Heart left ventricle (tissue), 16 donors: ENCODE data around the gene MOAP1. TPM values are rescaled to one million over a fixed set of nuclear protein-coding genes. Genes with fewer than 3 reads are reported as not detected.
"Not testable (repeated sequence)": the region's sequence is repeated elsewhere in the genome, so short reads cannot be mapped to it uniquely, and the experiment has no call there.

Experiments
- ATAC-seq, 4 donors: fragments of 200-7000 bp; cut with Tn5 transposase; one replicate each; pipeline ENCODE4 v1.9.1; 2020 to 2022; ENCODE audit warnings: moderate library complexity in 4 of 4, mild to moderate bottlenecking in 3 of 4, moderate number of reproducible peaks in 1 of 4
- DNase-seq, 5 donors: peaks; one replicate each; pipeline ENCODE4 v3.0.0-alpha.2; 2020
- H3K27ac ChIP-seq, 12 donors: fragments of 200-600 bp; sonication (generic) in 4 of 12; one replicate each; pipeline versions ENCODE4 v1.5.0 to v1.8.0; 2016 to 2022; ENCODE audit warnings: mild to moderate bottlenecking in 2 of 12
- H3K27me3 ChIP-seq, 9 donors: fragments of 200-600 bp; sonication (generic) in 2 of 9; one replicate each; pipeline versions ENCODE4 v1.5.1 to v1.8.0; 2016 to 2022; ENCODE audit warnings: mild to moderate bottlenecking in 3 of 9
- H3K36me3 ChIP-seq, 9 donors: fragments of 200-600 bp; sonication (generic) in 2 of 9; one replicate each; pipeline versions ENCODE4 v1.5.0 to v1.8.0; 2018 to 2022; ENCODE audit warnings: mild to moderate bottlenecking in 2 of 9
- H3K4me1 ChIP-seq, 12 donors: fragments of 200-600 bp; sonication (generic) in 4 of 12; one replicate each; pipeline versions ENCODE4 v1.5.0 to v1.8.0; 2016 to 2022; ENCODE audit warnings: mild to moderate bottlenecking in 3 of 12
- H3K4me3 ChIP-seq, 12 donors: fragments of 200-600 bp; sonication (generic) in 4 of 12; one replicate each; pipeline versions ENCODE4 v1.5.0 to v1.8.0; 2017 to 2022; ENCODE audit warnings: mild to moderate bottlenecking in 9 of 12, moderate library complexity in 4 of 12
- H3K9me3 ChIP-seq, 12 donors: fragments of 200-600 bp; sonication (generic) in 4 of 12; one replicate each; pipeline versions ENCODE4 v1.5.0 to v1.8.0; 2016 to 2022; ENCODE audit warnings: mild to moderate bottlenecking in 1 of 12
- POLR2A ChIP-seq, 2 donors: fragments of 450-650 bp; IDR thresholded peaks; one replicate each; pipeline ENCODE4 v1.6.1; 2017; ENCODE audit warnings: antibody characterized with exemption in 2 of 2, mild to moderate bottlenecking in 2 of 2, moderate library complexity in 2 of 2
- WGBS, 4 donors: extraction: QIAGEN DNeasy Blood & Tissue Kit in 2 of 4; methylation state at CpG; one replicate each; pipeline versions ENCODE4 v1.1.5 to v1.1.7; 2013 to 2018; 5-methylcytosine and 5-hydroxymethylcytosine counted together
- intact Hi-C, 10 donors: fragments of 100-400 bp; cut with DNase I; formaldehyde crosslinking; loops; one replicate each; pipeline versions ENCODE4 v1.11.1 to v1.14.2; 2022
- polyA plus RNA-seq, 2 donors: library from polyadenylated mRNA; stranded (reverse); fragments of 200-250 nt; gene quantifications; one replicate each; pipeline ENCODE4 v1.2.3, GENCODE V29; 2013
- total RNA-seq, 9 donors: library from RNA; depleted of rRNA in 2 of 9; stranded (reverse); fragments of >200 nt in 2 of 9; fragmentation: NEBNext Ultra II Directional in 3 of 9; extraction: Animal tissue kit (Norgen Biotek cat#: 25700) in 3 of 9; gene quantifications; one replicate each; pipeline versions ENCODE4 v1.1.0 to v1.2.4, GENCODE V29; 2016 to 2023
- TF ChIP-seq, protein P1 (sequence below), 12 donors: fragments of 200-600 bp; sonication (generic) in 4 of 12; IDR thresholded peaks; one replicate each; pipeline versions ENCODE4 v1.5.0 to v1.8.0; 2018 to 2022; ENCODE audit warnings: antibody characterized with exemption in 12 of 12, mild to moderate bottlenecking in 5 of 12
- donor health status: ischemic (EF 13 %, LVEDD 7.1; RV severe dilation, severe dysfunction).
- donor health status: healthy with polysubstance abuse.
- donor health status: DM: no; HTN: yes; CAD: no.
- donor health status: DM: no; HTN: no; CAD: no.
- donor health status: ischemic (EF 25% LVEDD 6.9; RV normal size, moderate dysfunction).
- donor health status: ischemic (EF 25% LVEDD 5.7; RV mildly dilated, moderate dysfunction).
- donor health status: healthy.
- donor health status: DM: yes; HTN: yes; CAD: no.
- donor health status: ischemic (EF 35%, LVEDD 5.7; RV mildly dilated, moderate dysfunction).
- donor health status: nonischemic (EF 11% LVEDD 7.7; RV severe dilation, severe dysfunction).
- donor health status: DM: yes; HTN: yes; CAD: no.
- donor health status: PGD.
- donor health status: ischemic (EF 29% LVEDD 5.4; RV normal size, mild dysfunction).
- donor health status: nonischemic (EF 23%, LVEDD 6.1; RV moderate dilation, normal function).

MOAP1 gene
- total and polyA plus RNA-seq, 11 donors, result 26.6 to 87.0 (median 54.9) TPM

DNA sequence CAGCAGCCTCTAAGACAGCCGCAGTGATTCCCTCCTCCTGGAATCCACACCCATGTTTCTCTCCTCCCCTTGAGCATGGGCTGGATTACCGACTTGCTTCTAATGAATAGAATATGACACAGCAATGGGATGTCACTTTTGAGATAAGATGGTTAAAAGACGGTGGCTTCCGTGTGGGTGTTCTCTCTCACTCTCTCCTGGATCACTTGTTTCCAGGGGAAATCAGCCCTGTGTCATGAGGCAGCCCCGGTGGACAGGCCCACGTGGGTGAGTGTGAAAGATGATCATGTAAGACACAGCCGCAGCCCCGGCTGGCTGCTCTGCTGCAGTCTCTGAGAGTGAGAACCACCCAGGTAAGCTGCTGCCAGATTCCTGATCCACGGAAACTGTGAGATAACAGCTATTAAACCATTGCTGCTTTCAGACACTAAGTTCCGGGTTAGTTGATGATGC, 10.7 kb downstream of the MOAP1 start:
- ATAC-seq, result no peak
- DNase-seq, result no peak
- no peak overlapping the region for H3K27ac ChIP-seq
- peaks cover 0 to 11% (median 0%) of the 10 kb centered on the region in 9 donors for H3K27me3 ChIP-seq
- peaks cover 0 to 2% (median 0%) of the 10 kb centered on the region in 12 donors for H3K4me1 ChIP-seq
- H3K4me3 ChIP-seq, result no peak overlapping the region
- H3K36me3 ChIP-seq, result no peaks in the 10 kb centered on the region
- H3K9me3 ChIP-seq, result no peaks in the 10 kb centered on the region
- intact Hi-C loops, result no loop called here
- TF ChIP-seq POLR2A (IDR thresholded peaks at IDR 0.05), result no peak
- TF ChIP-seq, protein P1, sequence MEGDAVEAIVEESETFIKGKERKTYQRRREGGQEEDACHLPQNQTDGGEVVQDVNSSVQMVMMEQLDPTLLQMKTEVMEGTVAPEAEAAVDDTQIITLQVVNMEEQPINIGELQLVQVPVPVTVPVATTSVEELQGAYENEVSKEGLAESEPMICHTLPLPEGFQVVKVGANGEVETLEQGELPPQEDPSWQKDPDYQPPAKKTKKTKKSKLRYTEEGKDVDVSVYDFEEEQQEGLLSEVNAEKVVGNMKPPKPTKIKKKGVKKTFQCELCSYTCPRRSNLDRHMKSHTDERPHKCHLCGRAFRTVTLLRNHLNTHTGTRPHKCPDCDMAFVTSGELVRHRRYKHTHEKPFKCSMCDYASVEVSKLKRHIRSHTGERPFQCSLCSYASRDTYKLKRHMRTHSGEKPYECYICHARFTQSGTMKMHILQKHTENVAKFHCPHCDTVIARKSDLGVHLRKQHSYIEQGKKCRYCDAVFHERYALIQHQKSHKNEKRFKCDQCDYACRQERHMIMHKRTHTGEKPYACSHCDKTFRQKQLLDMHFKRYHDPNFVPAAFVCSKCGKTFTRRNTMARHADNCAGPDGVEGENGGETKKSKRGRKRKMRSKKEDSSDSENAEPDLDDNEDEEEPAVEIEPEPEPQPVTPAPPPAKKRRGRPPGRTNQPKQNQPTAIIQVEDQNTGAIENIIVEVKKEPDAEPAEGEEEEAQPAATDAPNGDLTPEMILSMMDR (IDR thresholded peaks at IDR 0.05), result no peak
- 36 to 43% (median 42%) methylated on average over 10 of the region's 10 CpGs for WGBS, 4 donors

DNA sequence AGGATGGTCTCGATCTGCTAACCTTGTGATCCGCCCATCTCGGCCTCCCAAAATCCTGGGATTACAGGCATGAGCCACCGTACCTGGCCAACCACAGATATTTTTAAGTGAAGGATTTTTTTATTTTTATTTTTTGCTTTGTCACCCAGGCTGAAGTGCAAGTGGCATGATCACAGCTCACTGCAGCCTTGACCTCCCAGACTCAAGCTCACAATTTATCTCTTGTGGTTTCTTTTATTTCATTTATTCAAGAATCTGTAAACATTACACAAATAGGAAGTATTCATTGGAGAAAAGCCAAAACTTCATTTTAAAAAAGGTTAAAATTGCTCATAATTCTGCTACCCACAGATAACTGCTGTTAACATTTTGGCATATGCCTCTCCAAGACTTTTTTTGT, 13.3 kb downstream of the MOAP1 start:
- Histone ChIP-seq H3K4me3 (no peak overlapping the region), H3K27me3 (peaks cover 0 to 11% (median 0%) of the 10 kb centered on the region in 9 donors), H3K9me3 (no peaks in the 10 kb centered on the region), H3K4me1 (no peaks in the 10 kb centered on the region), H3K27ac (no peak overlapping the region), H3K36me3 (no peaks in the 10 kb centered on the region)
- no peak for TF ChIP-seq POLR2A (IDR thresholded peaks at IDR 0.05)
- TF ChIP-seq, protein P1 (IDR thresholded peaks at IDR 0.05), result no peak
- WGBS, 4 donors, result 87 to 94% (median 90%) methylated on average over 4 of the region's 4 CpGs
- DNase-seq, result no peak
- intact Hi-C loops, result no loop called here
- no peak for ATAC-seq

DNA sequence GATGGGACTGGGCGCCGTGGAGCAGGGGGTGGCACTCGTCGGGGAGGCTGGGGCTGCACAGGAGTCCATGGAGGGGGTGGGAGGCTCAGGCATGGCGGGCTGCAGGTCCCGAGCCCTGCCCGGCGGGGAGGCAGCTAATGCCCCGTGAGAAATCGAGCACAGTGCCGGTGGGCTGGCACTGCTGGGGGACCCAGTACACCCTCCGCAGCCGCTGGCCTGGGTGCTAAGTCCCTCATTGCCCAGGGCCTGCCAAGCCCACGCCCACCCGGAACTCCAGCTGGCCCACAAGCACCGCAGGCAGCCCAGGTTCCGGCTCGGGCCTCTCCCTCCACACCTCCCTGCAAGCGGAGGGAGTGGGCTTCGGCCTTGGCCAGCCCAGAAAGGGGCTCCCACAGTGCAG, 14.6 kb downstream of the MOAP1 start:
- H3K36me3 ChIP-seq, ATAC-seq, H3K4me3 ChIP-seq, H3K9me3 ChIP-seq, H3K27ac ChIP-seq, DNase-seq, intact Hi-C loops, H3K4me1 ChIP-seq: not testable (repeated sequence)
- WGBS, 4 donors, result 96 to 97% (median 96%) methylated on average over 16 to 20 of the region's 20 CpGs
- H3K27me3 ChIP-seq, result peaks cover 0 to 11% (median 0%) of the 10 kb centered on the region in 9 donors

DNA sequence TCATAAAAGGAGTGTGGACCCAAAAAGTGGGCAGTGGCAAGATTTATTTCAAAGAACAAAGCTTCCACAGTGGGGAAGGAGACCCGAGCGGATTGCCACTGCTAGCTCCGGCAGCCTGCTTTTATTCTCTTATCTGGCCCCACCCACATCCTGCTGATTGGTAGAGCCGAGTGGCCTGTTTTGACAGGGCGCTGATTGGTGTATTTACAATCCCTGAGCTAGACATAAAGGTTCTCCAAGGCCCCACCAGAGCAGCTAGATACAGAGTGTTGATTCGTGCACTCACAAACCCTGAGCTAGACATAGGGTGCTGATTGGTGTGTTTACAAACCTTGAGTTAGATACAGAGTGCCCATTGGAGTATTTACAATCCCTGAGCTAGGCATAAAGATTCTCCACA, 15.1 kb downstream of the MOAP1 start:
- H3K36me3 ChIP-seq, DNase-seq, H3K4me3 ChIP-seq, H3K9me3 ChIP-seq, H3K4me1 ChIP-seq, intact Hi-C loops, ATAC-seq, H3K27ac ChIP-seq: not testable (repeated sequence)
- H3K27me3 ChIP-seq, result peaks cover 0 to 11% (median 0%) of the 10 kb centered on the region in 9 donors
- 70 to 77% (median 73%) methylated on average over 6 of the region's 6 CpGs for WGBS, 4 donors

DNA sequence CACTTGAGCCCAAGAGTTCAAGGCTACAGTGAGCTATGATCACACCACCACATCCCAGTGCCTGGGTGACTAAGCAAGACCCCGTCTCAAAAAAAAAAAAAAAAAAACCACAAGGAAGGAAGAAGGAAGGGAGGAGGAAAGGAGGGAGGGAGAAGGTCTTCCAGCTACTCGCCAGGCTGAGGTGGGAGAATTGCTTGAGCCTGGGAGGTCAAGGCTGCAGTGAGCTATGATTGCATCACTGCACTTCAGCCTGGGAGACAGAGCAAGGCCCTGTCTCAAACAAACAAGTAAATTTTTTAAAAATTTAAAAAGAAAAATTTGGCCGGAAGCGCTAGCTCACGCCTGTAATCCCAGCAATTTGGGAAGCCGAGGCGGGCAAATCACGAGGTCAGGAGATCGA, 16.1 kb downstream of the MOAP1 start:
- H3K36me3 ChIP-seq, H3K4me1 ChIP-seq, H3K27ac ChIP-seq, ATAC-seq, intact Hi-C loops, H3K9me3 ChIP-seq, H3K4me3 ChIP-seq, DNase-seq, H3K27me3 ChIP-seq: not testable (repeated sequence)
- 82 to 86% (median 83%) methylated on average over 9 of the region's 9 CpGs for WGBS, 4 donors

DNA sequence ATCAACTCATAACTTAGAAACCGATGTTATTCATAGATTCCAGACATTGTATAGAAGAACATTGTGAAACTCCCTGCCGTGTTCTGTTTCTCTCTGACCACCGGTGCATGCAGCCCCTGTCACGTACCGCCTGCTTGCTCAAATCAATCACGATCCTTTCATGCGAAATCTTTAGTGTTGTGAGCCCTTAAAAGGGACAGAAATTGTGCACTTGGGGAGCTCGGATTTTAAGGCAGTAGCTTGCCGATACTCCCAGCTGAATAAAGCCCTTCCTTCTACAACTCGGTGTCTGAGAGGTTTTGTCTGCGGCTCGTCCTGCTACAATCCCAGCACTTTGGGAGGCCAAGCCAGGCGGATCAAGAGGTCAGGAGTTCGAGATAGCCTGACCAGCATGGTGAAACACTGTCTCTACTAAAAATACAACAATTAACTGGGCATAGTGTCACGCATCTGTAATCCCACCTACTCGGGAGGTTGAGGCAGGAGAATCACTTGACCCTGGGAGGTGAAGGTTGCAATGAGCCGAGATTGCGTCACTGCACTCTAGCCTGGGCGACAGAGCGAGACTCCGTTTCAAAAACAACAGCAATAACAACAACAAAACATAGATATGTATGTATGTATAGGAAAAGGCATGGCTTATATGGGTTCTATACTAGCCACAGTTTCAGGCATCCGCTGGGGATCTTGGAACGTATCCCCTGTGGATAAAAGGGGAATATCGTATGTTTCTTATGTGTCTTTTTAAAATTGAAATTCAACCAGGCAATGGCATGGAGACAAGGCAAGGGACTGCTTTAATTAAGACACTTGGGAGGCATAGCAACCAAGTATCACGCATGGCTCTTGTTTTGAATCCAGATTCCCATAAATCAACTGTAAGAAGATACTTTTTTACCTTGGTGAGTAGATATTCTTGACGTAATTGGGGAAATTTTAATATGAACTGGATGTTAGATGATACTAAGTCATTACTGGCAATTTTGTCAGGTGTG, 19.1 kb downstream of the MOAP1 start:
- ATAC-seq, H3K4me3 ChIP-seq, intact Hi-C loops, H3K36me3 ChIP-seq, DNase-seq, H3K9me3 ChIP-seq, H3K27me3 ChIP-seq, H3K4me1 ChIP-seq, H3K27ac ChIP-seq: not testable (repeated sequence)
- 84 to 92% (median 90%) methylated on average over 26 of the region's 26 CpGs for WGBS, 4 donors
